Measurements from ENCODE around the gene C2CD4C. TPM values are rescaled to one million over a fixed set of nuclear protein-coding genes. Genes with fewer than 3 reads are reported as not detected.

Gene C2CD4C
- polyA plus RNA-seq: 21.4 and 22.8 TPM in 2 replicates
- polyA minus RNA-seq: 13.1 and 13.2 TPM in 2 replicates

GRCh38 chr19:408902-409515 lies at the start of gene C2CD4C:
Gene C2CD4C (minus strand): TSS chr19:409147. CDS start chr19:408361, 786 bp downstream.
- Histone ChIP-seq H3K36me3 (ENCODE audit: insufficient read depth, low read length) (no peaks in the 10 kb centered on the region), H3K27ac (ENCODE audit: low read length) (peak within 1 kb of the TSS; percentile 31), H2AFZ (ENCODE audit: low read depth, low read length) (no peak within 1 kb of the TSS), H3K4me2 (ENCODE audit: low read length) (peak within 1 kb of the TSS; percentile 58), H3K9ac (ENCODE audit: low read length) (peak within 1 kb of the TSS; percentile 71), H3K9me2 (ENCODE audit: insufficient read depth, low read length) (no peaks in the 10 kb centered on the region), H3K4me3 (ENCODE audit: low read length) (peak within 1 kb of the TSS; percentile 85), H4K20me1 (ENCODE audit: insufficient read depth) (no peaks in the 10 kb centered on the region), H3F3A (ENCODE audit: insufficient read depth, low read length, poor library complexity, severe bottlenecking) (no peaks in the 10 kb centered on the region), H3K27me3 (ENCODE audit: insufficient read depth, low read depth, low read length) (no peaks in the 10 kb centered on the region), H3K79me2 (replicated peaks; ENCODE audit: insufficient read depth, low read length) (peaks cover 2% of the 10 kb centered on the region), H3K9me3 (ENCODE audit: low read length) (no peaks in the 10 kb centered on the region)
- TF ChIP-seq SMC3 (conservative IDR thresholded peaks at IDR 0.05; ENCODE audit: poor library complexity) (peak; percentile 47), EZH2 (IDR thresholded peaks at IDR 0.05; ENCODE audit: borderline replicate concordance, insufficient read depth, low read length, poor library complexity, severe bottlenecking) (no peak), EP300 (conservative IDR thresholded peaks at IDR 0.05; ENCODE audit: poor library complexity, severe bottlenecking) (peak; percentile 32), REST (IDR thresholded peaks at IDR 0.05; ENCODE audit: borderline replicate concordance) (no peak), MXI1 (conservative IDR thresholded peaks at IDR 0.05; ENCODE audit: poor library complexity, severe bottlenecking) (peak; percentile 32), CTCF (IDR thresholded peaks at IDR 0.05; ENCODE audit: poor library complexity, severe bottlenecking) (no peak), POLR2AphosphoS5 (IDR thresholded peaks at IDR 0.05) (no peak), TAF1 (IDR thresholded peaks at IDR 0.05; ENCODE audit: low read depth) (peak; percentile 20), RAD21 (conservative IDR thresholded peaks at IDR 0.05) (peak; percentile 35)

DNA sequence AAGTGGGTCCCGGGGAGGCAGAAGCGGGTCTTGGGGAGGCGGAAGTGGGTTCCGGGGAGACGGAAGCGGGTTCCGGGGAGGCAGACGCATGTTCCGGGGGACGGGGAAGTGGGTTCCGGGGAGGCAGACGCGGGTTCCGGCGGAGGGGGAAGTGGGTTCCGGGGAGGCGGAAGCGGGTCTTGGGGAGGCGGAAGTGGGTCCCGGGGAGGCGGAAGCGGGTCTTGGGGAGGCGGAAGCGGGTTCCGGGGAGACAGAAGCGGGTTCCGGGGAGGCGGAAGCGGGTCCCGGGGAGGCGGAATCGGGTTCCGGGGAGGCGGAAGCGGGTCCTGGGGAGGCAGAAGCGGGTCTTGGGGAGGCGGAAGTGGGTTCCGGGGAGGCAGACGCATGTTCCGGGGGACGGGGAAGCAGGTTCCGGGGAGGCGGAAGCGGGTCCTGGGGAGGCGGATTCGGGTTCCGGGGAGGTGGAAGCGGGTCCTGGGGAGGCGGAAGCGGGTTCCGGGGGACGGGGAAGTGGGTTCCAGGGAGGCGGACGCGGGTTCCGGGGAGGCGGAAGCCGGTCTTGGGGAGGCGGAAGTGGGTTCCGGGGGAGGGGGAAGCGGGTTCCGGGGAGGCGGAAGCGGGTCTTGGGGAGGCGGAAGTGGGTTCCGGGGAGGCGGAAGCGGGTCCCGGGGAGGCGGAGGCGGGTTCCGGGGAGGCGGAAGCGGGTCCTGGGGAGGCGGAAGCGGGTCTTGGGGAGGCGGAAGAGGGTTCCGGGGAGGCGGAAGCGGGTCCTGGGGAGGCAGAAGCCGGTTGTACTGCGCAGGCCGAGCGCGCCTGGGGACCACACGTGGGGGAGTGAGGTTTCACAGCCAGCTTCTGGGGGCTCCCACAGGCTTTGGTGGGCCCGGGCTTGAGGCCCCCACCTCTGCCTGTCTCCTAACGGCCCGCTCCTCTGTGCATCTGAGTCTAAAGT lies 49.4 kb upstream of the C2CD4C start:
- H3K9me2 ChIP-seq (ENCODE audit: insufficient read depth, low read length): no peaks in the 10 kb centered on the region
- H3K4me2 ChIP-seq (ENCODE audit: low read length): no peak overlapping the region
- H3K36me3 ChIP-seq (ENCODE audit: insufficient read depth, low read length): peaks cover 5% of the 10 kb centered on the region
- H3K9ac ChIP-seq (ENCODE audit: low read length): no peak overlapping the region
- H3K4me3 ChIP-seq (ENCODE audit: low read length): peak overlapping the region; percentile 83
- no peak overlapping the region for H3K27ac ChIP-seq (ENCODE audit: low read length)
- no peaks in the 10 kb centered on the region for H3K9me3 ChIP-seq (ENCODE audit: low read length)
- peaks cover 3% of the 10 kb centered on the region for H3K79me2 ChIP-seq (replicated peaks; ENCODE audit: insufficient read depth, low read length)
- no peaks in the 10 kb centered on the region for H4K20me1 ChIP-seq (ENCODE audit: insufficient read depth)
- no peaks in the 10 kb centered on the region for H3K27me3 ChIP-seq (ENCODE audit: insufficient read depth, low read depth, low read length)
- no peaks in the 10 kb centered on the region for H3F3A ChIP-seq (ENCODE audit: insufficient read depth, low read length, poor library complexity, severe bottlenecking)
- no peak for TF ChIP-seq RAD21 (conservative IDR thresholded peaks at IDR 0.05)
- TF ChIP-seq REST (IDR thresholded peaks at IDR 0.05; ENCODE audit: borderline replicate concordance): no peak
- no peak for TF ChIP-seq EZH2 (IDR thresholded peaks at IDR 0.05; ENCODE audit: borderline replicate concordance, insufficient read depth, low read length, poor library complexity, severe bottlenecking)
- TF ChIP-seq POLR2AphosphoS5 (IDR thresholded peaks at IDR 0.05): no peak
- TF ChIP-seq SMC3 (conservative IDR thresholded peaks at IDR 0.05; ENCODE audit: poor library complexity): no peak
- TF ChIP-seq MXI1 (conservative IDR thresholded peaks at IDR 0.05; ENCODE audit: poor library complexity, severe bottlenecking): no peak
- TF ChIP-seq EP300 (conservative IDR thresholded peaks at IDR 0.05; ENCODE audit: poor library complexity, severe bottlenecking): no peak
- TF ChIP-seq TAF1 (IDR thresholded peaks at IDR 0.05; ENCODE audit: low read depth): no peak
- no peak for TF ChIP-seq CTCF (IDR thresholded peaks at IDR 0.05; ENCODE audit: poor library complexity, severe bottlenecking)
- no peak overlapping the region for H2AFZ ChIP-seq (ENCODE audit: low read depth, low read length)

Measured in neural cell (in vitro differentiated cells).